Stimulated activated CD4-positive, alpha-beta T cell treated with anti-CD3 and anti-CD28 coated beads, Interleukin-4, amount 100 ng/mL, for 4 hours (primary cell): ENCODE data around the gene HDAC9.

Experiments used
- DNase-seq, 2 experiments: peaks; one replicate each; pipeline ENCODE4 v3.0.0-alpha.2; 2020

HDAC9 gene

GRCh38 chr7:18495412-18496340 is at the start of gene HDAC9:
Gene HDAC9 (plus strand): TSS chr7:18495749. CDS start chr7:18496303, 554 bp downstream.
- DNase-seq = no peak

DNA sequence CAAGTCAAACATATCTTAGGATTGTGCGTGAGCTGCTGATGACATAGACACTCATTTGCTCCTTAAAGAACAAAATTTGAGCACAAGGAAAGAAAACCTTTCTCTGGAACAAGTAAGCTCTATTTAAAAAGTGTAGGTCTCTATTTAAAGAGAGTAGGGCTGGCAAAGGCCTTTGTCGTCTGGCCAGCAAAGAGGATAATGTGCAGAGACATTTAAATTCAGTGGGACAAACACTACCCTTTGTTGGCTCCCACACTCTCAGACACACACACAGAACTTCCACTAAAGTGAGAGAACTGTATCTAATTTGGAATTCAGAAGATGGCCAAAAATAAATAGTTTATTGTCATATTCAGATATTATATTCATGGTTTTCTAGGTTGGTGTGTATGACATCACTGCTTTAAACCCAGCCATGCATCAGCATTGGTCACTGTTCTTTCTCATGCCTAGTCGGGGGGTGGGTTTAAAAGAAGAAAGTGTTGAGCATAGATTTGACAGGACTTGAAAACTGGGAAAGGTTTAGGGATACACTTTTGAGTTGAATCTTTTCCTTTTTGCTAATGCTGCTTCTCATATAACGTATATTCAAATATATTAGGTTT is 49.5 kb upstream of the HDAC9 start:
- DNase-seq = no peak

DNA sequence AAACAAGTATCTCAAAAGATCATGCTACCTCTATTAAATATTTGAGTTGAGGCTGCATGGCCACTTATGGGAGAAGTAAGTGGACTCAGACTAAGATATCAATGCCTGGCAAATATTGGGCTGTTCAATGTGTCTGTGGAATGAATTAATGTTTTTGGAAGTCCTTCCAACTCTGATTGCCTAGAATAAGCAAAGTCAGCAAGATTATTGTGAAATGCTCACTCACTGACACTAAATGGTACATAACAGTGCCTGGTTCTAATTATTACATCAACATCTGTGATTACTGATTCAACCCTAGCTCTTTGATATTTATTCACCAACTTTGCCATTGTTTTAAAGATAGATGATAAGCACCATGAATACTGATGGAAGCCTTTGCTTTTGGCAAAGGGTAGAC is 45.5 kb upstream of the HDAC9 start:
- no peak for DNase-seq

DNA sequence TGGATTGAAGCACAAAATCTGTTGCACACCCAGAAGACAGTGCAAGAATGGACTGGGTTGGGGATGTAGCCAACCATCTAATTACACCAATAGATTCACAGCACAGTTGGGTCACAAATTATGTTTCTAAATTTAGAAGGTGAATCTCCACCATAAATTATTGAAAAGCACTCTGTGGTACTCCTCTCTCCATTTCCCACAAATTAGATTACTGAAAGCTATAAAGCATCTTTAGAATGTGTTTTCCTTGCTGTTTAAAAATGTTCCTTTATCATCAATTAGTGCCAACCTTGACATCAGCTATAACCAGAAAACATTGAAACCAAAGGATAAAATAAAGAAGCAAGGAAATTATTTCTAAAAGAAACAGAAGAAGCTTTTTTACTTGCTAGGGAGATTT is 39.9 kb upstream of the HDAC9 start:
- no peak for DNase-seq

GRCh38 chr7:18457832-18458231 is 37.7 kb upstream of the HDAC9 start:
- DNase-seq = no peak

GRCh38 chr7:18458830-18459229 is 36.7 kb upstream of the HDAC9 start:
- no peak for DNase-seq

DNA sequence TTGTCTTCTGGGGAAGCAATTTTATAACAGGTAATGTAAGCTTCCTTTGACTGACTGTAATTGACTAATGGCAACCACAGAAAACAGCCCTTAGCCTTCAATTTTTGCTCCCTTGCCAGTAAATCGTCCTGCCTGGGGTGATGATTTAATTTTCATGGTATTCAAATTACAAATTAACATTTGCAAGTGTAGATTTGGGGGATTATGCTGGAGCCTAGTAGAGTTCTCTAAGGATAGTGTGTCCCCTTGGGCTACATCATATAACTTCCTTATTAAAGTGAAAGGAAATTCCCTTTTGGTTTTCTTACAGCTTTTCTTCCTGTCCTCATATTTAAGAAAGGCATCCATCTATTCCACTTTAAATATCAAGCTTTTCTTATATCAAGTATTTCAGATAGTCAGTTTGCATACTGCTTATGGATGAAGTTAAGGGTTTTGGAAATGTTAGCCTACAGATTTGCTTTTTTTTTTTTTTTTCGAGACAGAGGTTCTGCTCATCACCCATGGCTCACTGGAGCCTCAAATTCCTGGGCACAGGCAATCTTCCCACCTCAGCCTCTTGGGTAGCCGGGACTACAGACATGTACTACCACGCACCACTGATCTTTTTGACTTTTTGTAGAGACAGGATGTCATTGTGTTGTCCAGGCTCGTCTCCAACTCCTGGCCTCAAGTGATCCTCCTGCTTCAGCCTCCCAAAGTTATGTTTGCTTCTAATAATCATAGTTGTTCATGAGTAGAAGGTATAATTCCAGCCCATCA is 35.9 kb upstream of the HDAC9 start:
- no peak for DNase-seq

GRCh38 chr7:18461785-18462467 is 33.6 kb upstream of the HDAC9 start:
- no peak for DNase-seq

DNA sequence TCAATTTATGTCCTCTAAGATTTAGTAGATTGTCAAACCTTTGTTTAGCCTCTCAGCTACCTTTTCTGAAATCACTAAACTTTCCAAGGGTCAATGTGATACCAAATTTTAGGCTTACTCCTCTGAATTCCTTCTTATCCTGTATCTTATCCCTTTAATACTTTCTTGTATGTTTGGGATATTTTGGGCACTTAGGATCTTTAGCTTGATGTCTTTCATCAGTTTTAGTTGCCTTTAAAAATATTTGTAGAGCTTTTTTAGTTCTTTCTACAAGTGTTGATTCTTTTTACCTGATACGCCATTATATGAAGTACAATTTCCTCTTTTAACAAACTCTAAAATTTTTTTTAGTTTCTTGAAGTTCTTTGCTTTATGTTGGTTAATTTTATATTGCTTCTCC is 30.7 kb upstream of the HDAC9 start:
- no peak for DNase-seq

DNA sequence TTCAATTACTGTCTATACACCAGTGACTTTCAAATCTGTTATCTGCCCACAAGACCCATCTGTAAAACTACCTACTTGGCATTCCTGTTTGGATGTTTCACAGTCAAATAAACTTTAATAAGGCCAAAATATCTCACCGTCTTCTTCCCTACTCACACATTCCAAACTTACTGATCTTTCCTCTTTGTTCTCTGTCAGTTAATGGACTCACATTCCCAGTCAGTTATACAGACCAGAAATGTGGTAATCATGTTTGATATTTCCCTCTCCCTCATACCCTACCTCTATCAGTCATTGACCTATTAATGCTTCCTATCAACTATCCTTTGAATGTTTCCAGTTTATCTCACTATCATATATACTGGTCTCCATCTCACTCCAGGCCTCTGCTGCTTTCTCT is 28.5 kb upstream of the HDAC9 start:
- no peak for DNase-seq

- DNase-seq = no peak
Measured at GRCh38 chr7:18468795-18469194, 26.8 kb upstream of the HDAC9 start.

DNA sequence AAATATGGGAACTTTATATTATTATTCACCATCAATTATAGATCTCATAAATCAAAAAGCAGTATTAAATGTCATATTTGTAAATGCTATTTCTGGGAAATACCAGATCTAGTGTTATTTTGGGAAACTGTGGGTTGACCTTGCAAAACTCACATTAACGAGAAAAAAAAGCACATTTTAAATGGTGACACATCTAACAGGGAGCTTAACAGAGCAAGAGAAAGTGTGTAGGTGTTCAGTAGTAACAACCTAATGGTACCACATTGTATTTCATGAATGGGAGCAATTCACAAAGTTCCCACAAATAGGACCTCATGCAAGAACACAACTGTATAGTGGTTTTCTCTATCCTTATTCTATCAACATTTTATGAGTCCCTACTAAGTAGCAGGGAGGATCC is 26.2 kb upstream of the HDAC9 start:
- no peak for DNase-seq

- no peak for DNase-seq
Measured at GRCh38 chr7:18471476-18472160, 23.9 kb upstream of the HDAC9 start.

DNA sequence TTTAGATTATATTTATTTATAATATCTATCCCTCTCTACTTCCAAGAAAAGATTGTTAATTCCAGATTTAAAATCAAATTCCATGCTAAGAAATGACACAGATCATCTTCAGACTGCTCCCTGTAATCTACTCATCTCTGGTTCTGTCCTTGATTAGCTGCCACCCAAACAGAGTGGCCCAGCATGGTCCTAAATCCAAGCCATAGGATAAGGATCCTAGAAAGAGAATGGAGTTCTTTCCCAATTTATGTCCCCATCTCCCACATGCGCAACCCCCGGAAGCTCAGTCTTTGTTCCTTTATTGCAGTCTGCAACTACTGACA is 23.4 kb upstream of the HDAC9 start:
- DNase-seq = no peak

GRCh38 chr7:18473119-18473518 is 22.4 kb upstream of the HDAC9 start:
- no peak for DNase-seq

GRCh38 chr7:18474944-18475343 is 20.6 kb upstream of the HDAC9 start:
- DNase-seq = no peak

- no peak for DNase-seq
Measured at GRCh38 chr7:18475488-18475887, 20.1 kb upstream of the HDAC9 start.

DNA sequence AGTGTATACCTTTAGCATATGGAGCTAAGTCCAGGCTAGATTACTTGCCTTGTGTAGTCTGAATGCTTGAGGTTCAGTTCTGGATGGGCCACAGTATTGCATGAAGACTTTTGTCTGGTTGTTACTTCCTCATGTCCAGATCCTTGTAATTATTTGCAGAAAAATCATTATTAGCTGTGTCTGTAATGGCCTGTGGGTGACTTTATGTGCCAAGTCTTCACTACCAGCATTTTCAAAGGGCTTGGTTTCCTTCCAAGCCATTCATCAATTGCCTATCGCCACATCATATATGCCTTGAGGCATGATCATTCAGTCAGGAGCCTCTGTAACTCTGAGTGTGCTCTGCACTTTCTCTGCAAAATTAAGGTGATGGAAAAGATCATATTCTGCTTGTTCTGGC is 13.8 kb upstream of the HDAC9 start:
- no peak for DNase-seq

GRCh38 chr7:18488049-18488448 is 7.5 kb upstream of the HDAC9 start:
- no peak for DNase-seq

DNA sequence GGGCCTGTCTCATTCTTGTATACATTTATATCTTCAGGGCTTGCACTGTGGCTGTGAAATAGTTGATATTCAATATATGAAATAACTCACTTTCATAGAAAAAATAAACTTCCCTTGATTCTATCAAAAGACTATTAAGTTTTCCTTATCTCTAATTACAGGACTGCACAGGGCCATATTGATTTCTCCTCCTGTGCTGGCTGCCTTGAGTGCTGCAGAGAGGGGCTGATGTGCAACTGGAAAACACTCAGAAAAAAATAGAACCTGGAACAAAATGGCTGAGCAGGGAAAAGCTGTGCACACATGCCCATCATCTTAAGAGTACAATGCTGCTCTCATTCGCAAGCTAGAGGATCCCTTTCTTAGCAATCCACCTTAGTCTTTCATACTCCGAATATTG is 5.9 kb upstream of the HDAC9 start:
- DNase-seq = no peak

- no peak for DNase-seq
Measured at GRCh38 chr7:18491871-18492270, 3.7 kb upstream of the HDAC9 start.

DNA sequence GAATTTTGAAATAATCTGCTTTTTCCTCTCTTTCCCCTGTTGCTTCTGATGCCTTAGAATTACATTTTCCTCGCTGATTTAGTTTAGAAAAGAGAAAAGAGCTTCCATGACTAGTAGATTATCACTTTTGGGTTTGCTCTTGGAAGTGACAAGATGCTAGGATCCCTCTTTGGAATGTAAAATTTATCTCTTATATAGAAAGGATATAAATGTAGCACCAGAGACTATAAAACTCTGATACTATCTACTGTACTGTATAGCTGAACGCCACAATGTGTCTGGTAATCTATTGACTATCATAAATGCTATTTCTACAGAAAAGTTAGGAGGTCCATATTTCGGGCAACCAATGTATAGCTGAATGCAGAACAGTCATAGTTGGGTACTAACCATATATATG is 1.1 kb upstream of the HDAC9 start:
- DNase-seq = no peak
